K562 (cell line): ENCODE measurements around the gene ARHGDIA. TPM values are rescaled to one million over a fixed set of nuclear protein-coding genes. Genes with fewer than 3 reads are reported as not detected.

Experiments
- BCLAF1 ChIP-seq, 2 experiments: fragments of 450-650 bp in 1 of 2; IDR thresholded peaks; 2 replicates each; pipeline ENCODE4 v1.6.1; 2011 to 2017; ENCODE audit warnings: low read depth in 2 of 2, antibody characterized with exemption in 1 of 2, borderline replicate concordance in 1 of 2, low read length in 1 of 2, mild to moderate bottlenecking in 1 of 2, mixed read lengths in 1 of 2; ENCODE audit not compliant: control insufficient read depth in 1 of 2
- CHCHD3 ChIP-seq: fragments of 250-450 bp; sonication (Bioruptor Pico); IDR thresholded peaks from 2 replicates; pipeline ENCODE4 v2.1.2; 2022; ENCODE audit warnings: mild to moderate bottlenecking
- CSDE1 ChIP-seq, 2 experiments: fragments of 450-650 bp; IDR thresholded peaks; 2 replicates each; pipeline ENCODE4 v1.6.1; 2016; ENCODE audit warnings: mild to moderate bottlenecking in 1 of 2
- DDX20 ChIP-seq: fragments of 450-650 bp; IDR thresholded peaks from 2 replicates; pipeline ENCODE4 v1.6.1; 2016; ENCODE audit warnings: missing genetic modification characterization, low read depth, mild to moderate bottlenecking, missing compliant biosample characterization, moderate library complexity
- EWSR1 ChIP-seq: fragments of 450-650 bp; IDR thresholded peaks from 2 replicates; pipeline ENCODE4 v1.6.1; 2018; ENCODE audit warnings: borderline replicate concordance, mild to moderate bottlenecking, low read depth, moderate library complexity; ENCODE audit not compliant: partially characterized antibody
- FOXJ2 ChIP-seq: fragments of 200-800 bp; sonication (Bioruptor generic); IDR thresholded peaks from 2 replicates; pipeline ENCODE4 v1.6.1; 2016; ENCODE audit warnings: missing genetic modification characterization, missing compliant biosample characterization
- FOXM1 ChIP-seq, 2 experiments: fragments of 450-650 bp in 1 of 2; sonication (generic) in 1 of 2; formaldehyde crosslinking in 1 of 2; IDR thresholded peaks; 2 replicates each; pipeline versions ENCODE4 v1.6.1 to v1.9.0; 2017 to 2022; ENCODE audit warnings: low read depth in 2 of 2, mild to moderate bottlenecking in 2 of 2, missing genetic modification reagents in 1 of 2, moderate library complexity in 1 of 2
- HNRNPH1 ChIP-seq: fragments of 200-400 bp; formaldehyde crosslinking; optimal IDR thresholded peaks from 2 replicates; pipeline ENCODE3; 2017; ENCODE audit warnings: low read depth, mild to moderate bottlenecking, low read length, moderate library complexity
- JUND ChIP-seq, 2 experiments: IDR thresholded peaks; 2 replicates in 1 of 2; 3 replicates in 1 of 2; pipeline ENCODE4 v1.6.1; 2011; ENCODE audit warnings: borderline replicate concordance in 2 of 2, low read depth in 2 of 2, low read length in 2 of 2, improper control_type of control experiment in 1 of 2, missing biosample characterization in 1 of 2, missing genetic modification characterization in 1 of 2, missing genetic modification reagents in 1 of 2
- L3MBTL2 ChIP-seq: fragments of 450-650 bp; IDR thresholded peaks from 2 replicates; pipeline ENCODE4 v1.6.1; 2016; ENCODE audit warnings: mild to moderate bottlenecking, moderate library complexity
- MCM2 ChIP-seq: fragments of 450-650 bp; IDR thresholded peaks from 2 replicates; pipeline ENCODE4 v1.6.1; 2017; ENCODE audit warnings: low read depth, mild to moderate bottlenecking
- MXD1 ChIP-seq: fragments of 250-450 bp; sonication (Bioruptor Pico); IDR thresholded peaks from 2 replicates; pipeline ENCODE4 v1.8.0; 2021; ENCODE audit warnings: borderline replicate concordance, mild to moderate bottlenecking, moderate library complexity; ENCODE audit not compliant: poor library complexity, severe bottlenecking
- NEUROD1 ChIP-seq: fragments of 150-350 bp; IDR thresholded peaks from 2 replicates; pipeline ENCODE4 v1.6.1; 2014; ENCODE audit warnings: borderline replicate concordance, low read length, low read depth; ENCODE audit not compliant: partially characterized antibody
- RBFOX2 ChIP-seq: fragments of 200-400 bp; formaldehyde crosslinking; IDR thresholded peaks from 2 replicates; pipeline ENCODE4 v1.6.1; 2017; ENCODE audit warnings: low read depth, mild to moderate bottlenecking, low read length, moderate library complexity
- TCF7 ChIP-seq: sonication (generic); IDR thresholded peaks from 2 replicates; pipeline ENCODE4 v1.6.1; 2016; ENCODE audit warnings: antibody characterized with exemption, borderline replicate concordance
- ZBTB2 ChIP-seq: fragments of 450-650 bp; IDR thresholded peaks from 2 replicates; pipeline ENCODE4 v1.6.1; 2016; ENCODE audit warnings: antibody characterized with exemption
- ZNF133 ChIP-seq: fragments of 250-450 bp; sonication (Bioruptor Pico); IDR thresholded peaks from 2 replicates; pipeline ENCODE4 v1.4.0; 2020; ENCODE audit warnings: mild to moderate bottlenecking
- ZNF274 ChIP-seq: IDR thresholded peaks from 2 replicates; pipeline ENCODE4 v1.6.1; 2011; ENCODE audit warnings: low read depth, mild to moderate bottlenecking, low read length, moderate library complexity, borderline replicate concordance
- polyA plus RNA-seq, 8 experiments: library from polyadenylated mRNA; depleted of rRNA in 4 of 8; stranded (reverse) in 5 of 8; unstranded in 3 of 8; fragments of >200 nt; fragmentation: Nextera tagmentation in 2 of 8; fragmentation: Illumina TruSeq in 1 of 8; extraction: Ambion mirVana in 2 of 8; extraction: Trizol in 1 of 8; gene quantifications; 2 replicates each; pipeline versions ENCODE4 v1.2.1 to v1.2.3, GENCODE V29; 2011 to 2014; ENCODE audit warnings: inconsistent platforms in 1 of 8, missing spikeins in 1 of 8
- total RNA-seq, 7 experiments: library from RNA; depleted of rRNA in 6 of 7; stranded (reverse); fragments of >200 nt in 6 of 7; fragmentation: Illumina TruSeq in 2 of 7; extraction: Trizol in 2 of 7; gene quantifications; 2 replicates each; pipeline versions ENCODE4 v1.2.1 to v1.2.3, GENCODE V29; 2011 to 2021; ENCODE audit warnings: low replicate concordance in 1 of 7
- TF ChIP-seq, protein P1 (sequence below), 2 experiments: fragments of 450-650 bp; conservative IDR thresholded peaks; 2 replicates each; pipeline ENCODE4 v1.6.1; 2017; ENCODE audit warnings: mild to moderate bottlenecking in 2 of 2, moderate library complexity in 2 of 2

ARHGDIA gene
- total and polyA plus RNA-seq, 9 of the 15 experiments (the other 6 are each of a cell fraction or from before 2014, with no cell fraction given): 9.6 to 340 (median 97.6) TPM

GRCh38 chr17:81909966-81910839, 39.1 kb upstream of the ARHGDIA start (continued):
- TF ChIP-seq RBFOX2: peak; percentile 0; the same call in 1 of the 2 replicates
- TF ChIP-seq TCF7: no peak
- no peak for TF ChIP-seq BCLAF1 (IDR thresholded peaks at IDR 0.05; ENCODE audit: borderline replicate concordance in 1 of 2, control insufficient read depth in 1 of 2, low read depth in 2 of 2, low read length in 1 of 2)
- TF ChIP-seq FOXJ2 (tag): no peak
- TF ChIP-seq CHCHD3 (CRISPR knock-in tag): no peak
- TF ChIP-seq L3MBTL2: 0 out of 2 replicates have a peak, but pooled peaks have one; percentile 44
- no peak for TF ChIP-seq FOXM1 (IDR thresholded peaks at IDR 0.05; ENCODE audit: low read depth)
- TF ChIP-seq FOXM1 (CRISPR knock-in tag; IDR thresholded peaks at IDR 0.05; ENCODE audit: low read depth): no peak
- TF ChIP-seq JUND (IDR thresholded peaks at IDR 0.05; ENCODE audit: borderline replicate concordance, low read depth, low read length): no peak; the same call in 1 of the 2 replicates
- peak; percentile 9; the same call in 1 of the 3 replicates for TF ChIP-seq JUND (tag; IDR thresholded peaks at IDR 0.05; ENCODE audit: borderline replicate concordance, low read depth, low read length)
- TF ChIP-seq ZNF133 (CRISPR knock-in tag): no peak
- no peak for TF ChIP-seq NEUROD1
- no peak for TF ChIP-seq EWSR1
- TF ChIP-seq DDX20 (tag): no peak
- no peak for TF ChIP-seq ZNF274
- TF ChIP-seq HNRNPH1: no peak
- TF ChIP-seq, protein P1, sequence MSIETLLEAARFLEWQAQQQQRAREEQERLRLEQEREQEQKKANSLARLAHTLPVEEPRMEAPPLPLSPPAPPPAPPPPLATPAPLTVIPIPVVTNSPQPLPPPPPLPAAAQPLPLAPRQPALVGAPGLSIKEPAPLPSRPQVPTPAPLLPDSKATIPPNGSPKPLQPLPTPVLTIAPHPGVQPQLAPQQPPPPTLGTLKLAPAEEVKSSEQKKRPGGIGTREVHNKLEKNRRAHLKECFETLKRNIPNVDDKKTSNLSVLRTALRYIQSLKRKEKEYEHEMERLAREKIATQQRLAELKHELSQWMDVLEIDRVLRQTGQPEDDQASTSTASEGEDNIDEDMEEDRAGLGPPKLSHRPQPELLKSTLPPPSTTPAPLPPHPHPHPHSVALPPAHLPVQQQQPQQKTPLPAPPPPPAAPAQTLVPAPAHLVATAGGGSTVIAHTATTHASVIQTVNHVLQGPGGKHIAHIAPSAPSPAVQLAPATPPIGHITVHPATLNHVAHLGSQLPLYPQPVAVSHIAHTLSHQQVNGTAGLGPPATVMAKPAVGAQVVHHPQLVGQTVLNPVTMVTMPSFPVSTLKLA (conservative IDR thresholded peaks at IDR 0.05): peak; percentile 67 to 74
- no peak for TF ChIP-seq MXD1 (CRISPR knock-in tag)
- no peak for TF ChIP-seq MCM2
- no peak for TF ChIP-seq ZBTB2
- TF ChIP-seq CSDE1 (IDR thresholded peaks at IDR 0.05): no peak
